ENCODE measurements around the gene TMEM187.

- TF ChIP-seq CTCF (IDR thresholded peaks at IDR 0.05) (no peak), POLR2A (IDR thresholded peaks at IDR 0.05) (no peak)
Measured at GRCh38 chrX:153966283-153966688, 6.3 kb upstream of the TMEM187 start.

All from esophagus squamous epithelium (tissue), 4 donors.